Endothelial cell of umbilical vein (primary cell): Measurements from ENCODE around the gene IRS1. TPM values are rescaled to one million over a fixed set of nuclear protein-coding genes. Genes with fewer than 3 reads are reported as not detected.

ENCODE experiments used
- BruUV-seq: library from RNA; stranded (reverse); fragments of 400-500 nt; replicated peaks from 2 replicates; lab custom pipeline; 2021; lab: Mats Ljungman, UMichigan
- CTCF ChIA-PET: fragments of 300-600, 350-600 bp; sonication (Branson Sonifier 250); formaldehyde crosslinking; loops from one replicate; lab custom pipeline; 2021; ENCODE audit warnings: antibody characterized with exemption, inconsistent platforms; lab: Charles Lee
- POLR2A ChIA-PET: fragments of 300-600, 350-600 bp; sonication (Branson Sonifier 250); formaldehyde crosslinking; loops from one replicate; lab custom pipeline; 2021; ENCODE audit warnings: antibody characterized with exemption, inconsistent platforms; lab: Charles Lee
- DNase-seq: peaks from one replicate; pipeline ENCODE4 v3.0.0-alpha.2; 2011; ENCODE audit warnings: low read depth, low spot score
- FAIRE-seq: peaks from 2 replicates; lab custom pipeline; 2011; peaks lifted over from hg19 to GRCh38; lab: Jason Lieb, UNC
- H2AFZ ChIP-seq: 2 replicates; pipeline ENCODE4 v1.6.0; 2012; ENCODE audit warnings: low read depth, low read length, control low read depth, inconsistent platforms
- H3K27ac ChIP-seq: 2 replicates; pipeline ENCODE4 v1.5.1; 2011; ENCODE audit warnings: low read depth, mild to moderate bottlenecking, control low read depth, low read length, moderate library complexity; ENCODE audit not compliant: insufficient read depth
- H3K27me3 ChIP-seq, 2 experiments: 2 replicates each; pipeline versions ENCODE4 v1.6.0 to v1.6.1; 2011; ENCODE audit warnings: low read length in 2 of 2, mixed read lengths in 1 of 2; ENCODE audit not compliant: control insufficient read depth in 2 of 2, insufficient read depth in 2 of 2
- H3K36me3 ChIP-seq, 2 experiments: 2 replicates in 1 of 2; 3 replicates in 1 of 2; pipeline ENCODE4 v1.5.1; 2011; ENCODE audit warnings: low read length in 2 of 2, mild to moderate bottlenecking in 1 of 2, moderate library complexity in 1 of 2; ENCODE audit not compliant: control insufficient read depth in 2 of 2, insufficient read depth in 2 of 2; ENCODE audit errors: extremely low read depth in 1 of 2
- H3K4me1 ChIP-seq: 3 replicates; pipeline ENCODE4 v1.5.1; 2011; ENCODE audit warnings: mild to moderate bottlenecking, low read length; ENCODE audit not compliant: control insufficient read depth, insufficient read depth; ENCODE audit errors: extremely low read depth
- H3K4me2 ChIP-seq: 2 replicates; pipeline ENCODE4 v1.6.1; 2011; ENCODE audit warnings: low read length, control low read depth, mixed read lengths; ENCODE audit not compliant: insufficient read depth
- H3K4me3 ChIP-seq, 3 experiments: fragments of 200-600 bp in 1 of 3; sonication (generic), shearing (Covaris generic) in 1 of 3; replicated peaks in 1 of 3; 2 replicates each; pipeline ENCODE4 v1.5.1; 2011 to 2016; ENCODE audit warnings: control low read depth in 3 of 3, low read length in 3 of 3, mild to moderate bottlenecking in 2 of 3, inconsistent platforms in 1 of 3, low read depth in 1 of 3, moderate library complexity in 1 of 3; ENCODE audit not compliant: insufficient read depth in 1 of 3
- H3K79me2 ChIP-seq: 2 replicates; pipeline ENCODE4 v1.6.0; 2012; ENCODE audit warnings: low read length, inconsistent platforms; ENCODE audit not compliant: control insufficient read depth, insufficient read depth
- H3K9ac ChIP-seq: replicated peaks from 2 replicates; pipeline ENCODE3; 2011; ENCODE audit warnings: low read length, control low read depth; ENCODE audit not compliant: insufficient read depth; ENCODE audit errors: extremely low read depth
- H3K9me1 ChIP-seq: replicated peaks from 3 replicates; pipeline ENCODE4 v1.6.0; 2011; ENCODE audit warnings: mild to moderate bottlenecking, low read length; ENCODE audit not compliant: control insufficient read depth, insufficient read depth; ENCODE audit errors: extremely low read depth
- H3K9me3 ChIP-seq: replicated peaks from 2 replicates; pipeline ENCODE4 v1.5.1; 2012; ENCODE audit warnings: low read length, inconsistent platforms; ENCODE audit not compliant: control insufficient read depth, insufficient read depth
- H4K20me1 ChIP-seq: replicated peaks from 2 replicates; pipeline ENCODE3; 2011; ENCODE audit warnings: mild to moderate bottlenecking, low read length; ENCODE audit not compliant: control insufficient read depth, insufficient read depth; ENCODE audit errors: extremely low read depth
- EZH2 ChIP-seq: IDR thresholded peaks from 2 replicates; pipeline ENCODE4 v1.6.1; 2012; ENCODE audit warnings: borderline replicate concordance, low read depth, mild to moderate bottlenecking, moderate library complexity, low read length, inconsistent platforms; ENCODE audit not compliant: severe bottlenecking
- FOS ChIP-seq: IDR thresholded peaks from 2 replicates; pipeline ENCODE4 v1.6.1; 2011; ENCODE audit warnings: mild to moderate bottlenecking, low read length, moderate library complexity, borderline replicate concordance; ENCODE audit not compliant: insufficient read depth
- GATA2 ChIP-seq: IDR thresholded peaks from 2 replicates; pipeline ENCODE4 v1.7.0; 2011; ENCODE audit warnings: low read depth, mild to moderate bottlenecking, moderate library complexity, mixed read lengths, low read length; ENCODE audit not compliant: insufficient read length, insufficient read depth
- JUN ChIP-seq: IDR thresholded peaks from 2 replicates; pipeline ENCODE4 v1.6.1; 2011; ENCODE audit warnings: borderline replicate concordance, low read depth; ENCODE audit not compliant: insufficient read length, insufficient read depth
- MAX ChIP-seq: IDR thresholded peaks from 2 replicates; pipeline ENCODE4 v1.6.1; 2011; ENCODE audit not compliant: insufficient read depth, insufficient read length
- MYC ChIP-seq: IDR thresholded peaks from one replicate; pipeline ENCODE4 v1.6.1; 2011; ENCODE audit warnings: mild to moderate bottlenecking, low read depth, low read length
- POLR2A ChIP-seq: IDR thresholded peaks from 2 replicates; pipeline ENCODE4 v1.6.1; 2012; ENCODE audit warnings: low read depth, mild to moderate bottlenecking, control low read depth, low read length
- POLR2AphosphoS5 ChIP-seq: IDR thresholded peaks from 2 replicates; pipeline ENCODE4 v1.6.1; 2012; ENCODE audit warnings: low read depth, mild to moderate bottlenecking, control low read depth, low read length, moderate library complexity; ENCODE audit not compliant: insufficient read depth
- dilution Hi-C: fragments of 300-500 bp; cut with MboI; formaldehyde crosslinking; loops from one replicate; pipeline ENCODE4 v1.15.0; 2019; ENCODE audit warnings: low sequenced_read_pairs; ENCODE audit not compliant: extremely low pct_ligation_motif_present
- intact Hi-C: fragments of 100-400 bp; cut with micrococcal nuclease; formaldehyde crosslinking; loops from one replicate; pipeline ENCODE4 v1.10.0; 2022
- polyA plus RNA-seq, 4 experiments: library from polyadenylated mRNA; depleted of rRNA in 3 of 4; stranded (reverse) in 3 of 4; unstranded in 1 of 4; fragments of >200 nt; gene quantifications; 2 replicates each; pipeline versions ENCODE4 v1.2.1 to v1.2.3, GENCODE V29; 2011 to 2012; ENCODE audit warnings: missing spikeins in 1 of 4
- total RNA-seq: library from RNA; stranded (reverse); gene quantifications from 2 replicates; pipeline ENCODE4 v1.2.3, GENCODE V29; 2021
- TF ChIP-seq, protein P1 (sequence below), 2 donors: IDR thresholded peaks; 1 replicate in 1 of 2; 2 replicates in 1 of 2; pipeline ENCODE4 v1.5.1; 2011; ENCODE audit warnings: low read length in 2 of 2, mild to moderate bottlenecking in 2 of 2, moderate library complexity in 2 of 2, control low read depth in 1 of 2, inconsistent platforms in 1 of 2, low read depth in 1 of 2; ENCODE audit not compliant: insufficient read depth in 1 of 2; ENCODE audit errors: extremely low read depth in 1 of 2

The IRS1 gene
- total and polyA plus RNA-seq, 2 donors (not counting 3 experiments of a cell fraction or from before 2014, with no cell fraction given): 0.10 to 0.11 TPM

GRCh38 chr2:226711606-226712296, 87.9 kb downstream of the IRS1 start:
- H3K4me2 ChIP-seq: no peak overlapping the region
- H2AFZ ChIP-seq: no peak overlapping the region
- H3K9me3 ChIP-seq: no peaks in the 10 kb centered on the region
- CTCF ChIA-PET: no interaction called here
- no peak overlapping the region for H3K9ac ChIP-seq
- FAIRE-seq (no peak), DNase-seq (no peak)
- no peaks in the 10 kb centered on the region for H3K4me1 ChIP-seq
- H3K79me2 ChIP-seq: no peaks in the 10 kb centered on the region
- H3K4me3 ChIP-seq: no peak overlapping the region
- H3K36me3 ChIP-seq: no peaks in the 10 kb centered on the region
- intact Hi-C loops: no loop called here
- TF ChIP-seq POLR2AphosphoS5 (no peak), MAX (no peak), JUN (no peak), MYC (no peak), GATA2 (no peak), POLR2A (no peak), FOS (no peak), EZH2 (no peak)
- TF ChIP-seq, protein P1, sequence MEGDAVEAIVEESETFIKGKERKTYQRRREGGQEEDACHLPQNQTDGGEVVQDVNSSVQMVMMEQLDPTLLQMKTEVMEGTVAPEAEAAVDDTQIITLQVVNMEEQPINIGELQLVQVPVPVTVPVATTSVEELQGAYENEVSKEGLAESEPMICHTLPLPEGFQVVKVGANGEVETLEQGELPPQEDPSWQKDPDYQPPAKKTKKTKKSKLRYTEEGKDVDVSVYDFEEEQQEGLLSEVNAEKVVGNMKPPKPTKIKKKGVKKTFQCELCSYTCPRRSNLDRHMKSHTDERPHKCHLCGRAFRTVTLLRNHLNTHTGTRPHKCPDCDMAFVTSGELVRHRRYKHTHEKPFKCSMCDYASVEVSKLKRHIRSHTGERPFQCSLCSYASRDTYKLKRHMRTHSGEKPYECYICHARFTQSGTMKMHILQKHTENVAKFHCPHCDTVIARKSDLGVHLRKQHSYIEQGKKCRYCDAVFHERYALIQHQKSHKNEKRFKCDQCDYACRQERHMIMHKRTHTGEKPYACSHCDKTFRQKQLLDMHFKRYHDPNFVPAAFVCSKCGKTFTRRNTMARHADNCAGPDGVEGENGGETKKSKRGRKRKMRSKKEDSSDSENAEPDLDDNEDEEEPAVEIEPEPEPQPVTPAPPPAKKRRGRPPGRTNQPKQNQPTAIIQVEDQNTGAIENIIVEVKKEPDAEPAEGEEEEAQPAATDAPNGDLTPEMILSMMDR (IDR thresholded peaks at IDR 0.05; ENCODE audit: extremely low read depth in 1 of 2, insufficient read depth in 1 of 2, low read depth in 1 of 2, low read length in 2 of 2): no peak
- no peaks in the 10 kb centered on the region for H3K27me3 ChIP-seq
- POLR2A ChIA-PET: no interaction called here
- no peaks in the 10 kb centered on the region for H3K9me1 ChIP-seq
- no peaks in the 10 kb centered on the region for H4K20me1 ChIP-seq
- dilution Hi-C loops: no loop called here
- BruUV-seq: no TSS peak
- no peak overlapping the region for H3K27ac ChIP-seq
